ENCODE measurements around the gene NUDT5.

NUDT5 gene

GRCh38 chr10:12156367-12157123 is 39.1 kb downstream of the NUDT5 start:
- TF ChIP-seq CTCF (IDR thresholded peaks at IDR 0.05; ENCODE audit: low read depth, low read length): no peak
- no peak for DNase-seq (ENCODE audit: low read depth, low spot score)
- in situ Hi-C loops (cut with HindIII; ENCODE audit: low sequenced_read_pairs): no loop called here
- no peak overlapping the region for H3K4me3 ChIP-seq (ENCODE audit: low read depth, low read length)

- in situ Hi-C loops (cut with HindIII; ENCODE audit: low sequenced_read_pairs): no loop called here
- no peak overlapping the region for H3K4me3 ChIP-seq (ENCODE audit: low read depth, low read length)
- DNase-seq (ENCODE audit: low read depth, low spot score): no peak
- no peak for TF ChIP-seq CTCF (IDR thresholded peaks at IDR 0.05; ENCODE audit: low read depth, low read length)
These were observed 41.2 kb downstream of the NUDT5 start for GRCh38 chr10:12154516-12154915.

GRCh38 chr10:12150163-12150562 is 45.5 kb downstream of the NUDT5 start:
- H3K4me3 ChIP-seq (ENCODE audit: low read depth, low read length): no peak overlapping the region
- in situ Hi-C loops (cut with HindIII; ENCODE audit: low sequenced_read_pairs): no loop called here
- TF ChIP-seq CTCF (IDR thresholded peaks at IDR 0.05; ENCODE audit: low read depth, low read length): no peak
- no peak for DNase-seq (ENCODE audit: low read depth, low spot score)

- in situ Hi-C loops (cut with HindIII; ENCODE audit: low sequenced_read_pairs): no loop called here
- no peak for TF ChIP-seq CTCF (IDR thresholded peaks at IDR 0.05; ENCODE audit: low read depth, low read length)
- no peak overlapping the region for H3K4me3 ChIP-seq (ENCODE audit: low read depth, low read length)
- no peak for DNase-seq (ENCODE audit: low read depth, low spot score)
These were observed 51.2 kb downstream of the NUDT5 start for GRCh38 chr10:12144538-12144937.

GRCh38 chr10:12140038-12140437 is 55.7 kb downstream of the NUDT5 start:
- no peak for TF ChIP-seq CTCF (IDR thresholded peaks at IDR 0.05; ENCODE audit: low read depth, low read length)
- in situ Hi-C loops (cut with HindIII; ENCODE audit: low sequenced_read_pairs): no loop called here
- no peak for DNase-seq (ENCODE audit: low read depth, low spot score)
- no peak overlapping the region for H3K4me3 ChIP-seq (ENCODE audit: low read depth, low read length)

- in situ Hi-C loops (cut with HindIII; ENCODE audit: low sequenced_read_pairs): no loop called here
- no peak for TF ChIP-seq CTCF (IDR thresholded peaks at IDR 0.05; ENCODE audit: low read depth, low read length)
These were observed 60.1 kb downstream of the NUDT5 start for GRCh38 chr10:12135631-12136030.

More at GRCh38 chr10:12135631-12136030, 60.1 kb downstream of the NUDT5 start:
- DNase-seq (ENCODE audit: low read depth, low spot score): no peak
- H3K4me3 ChIP-seq (ENCODE audit: low read depth, low read length): no peak overlapping the region

Measured in astrocyte of the spinal cord (primary cell).